Fibroblast of skin of right biceps (primary cell): ENCODE results near the gene KIF3B.
"Not testable (repeated sequence)": the region's sequence is repeated elsewhere in the genome, so short reads cannot be mapped to it uniquely, and the experiment has no call there.

ENCODE experiments used
- DNase-seq: peaks from one replicate; pipeline ENCODE4 v3.0.0-alpha.2; 2013

KIF3B gene

GRCh38 chr20:32296819-32297420 is 19.5 kb downstream of the KIF3B start:
- no peak for DNase-seq

- no peak for DNase-seq
Observed at GRCh38 chr20:32297439-32297838, 20.0 kb downstream of the KIF3B start.

GRCh38 chr20:32300647-32301046 is 23.2 kb downstream of the KIF3B start:
- DNase-seq, result no peak

- DNase-seq, result peak; percentile 26
Observed at GRCh38 chr20:32301719-32302506, 24.5 kb downstream of the KIF3B start.

- no peak for DNase-seq
Observed at GRCh38 chr20:32302507-32302872, 25.0 kb downstream of the KIF3B start.

- no peak for DNase-seq
Observed at GRCh38 chr20:32304131-32304746, 26.8 kb downstream of the KIF3B start.

GRCh38 chr20:32312718-32313424 is 35.4 kb downstream of the KIF3B start:
- no peak for DNase-seq

- DNase-seq, result no peak
Observed at GRCh38 chr20:32314768-32315167, 37.3 kb downstream of the KIF3B start.

- DNase-seq, result no peak
Observed at GRCh38 chr20:32315399-32315798, 37.9 kb downstream of the KIF3B start.

- DNase-seq, result no peak
Observed at GRCh38 chr20:32315891-32316290, 38.4 kb downstream of the KIF3B start.

- DNase-seq, result no peak
Observed at GRCh38 chr20:32316667-32317066, 39.2 kb downstream of the KIF3B start.

GRCh38 chr20:32319100-32319499 is 41.6 kb downstream of the KIF3B start:
- no peak for DNase-seq

- DNase-seq, result no peak
Observed at GRCh38 chr20:32320305-32320704, 42.9 kb downstream of the KIF3B start.

- no peak for DNase-seq
Observed at GRCh38 chr20:32321390-32321789, 43.9 kb downstream of the KIF3B start.

- not testable (repeated sequence) for DNase-seq
Observed at GRCh38 chr20:32322260-32322659, 44.8 kb downstream of the KIF3B start.

GRCh38 chr20:32323761-32324160 is 46.3 kb downstream of the KIF3B start:
- not testable (repeated sequence) for DNase-seq

GRCh38 chr20:32325706-32326503 is 48.5 kb downstream of the KIF3B start:
- DNase-seq, result peak; percentile 74

- DNase-seq, result no peak
Observed at GRCh38 chr20:32326504-32326845, 49.0 kb downstream of the KIF3B start.

GRCh38 chr20:32327087-32327681 is 49.7 kb downstream of the KIF3B start:
- DNase-seq, result peak; percentile 73

GRCh38 chr20:32329817-32330554 is 52.5 kb downstream of the KIF3B start:
- no peak for DNase-seq

GRCh38 chr20:32330555-32330897 is 53.1 kb downstream of the KIF3B start:
- DNase-seq, result no peak

GRCh38 chr20:32332614-32333013 is 55.2 kb downstream of the KIF3B start:
- peak; percentile 61 for DNase-seq
